ENCODE results near the gene ZNF536. TPM values are rescaled to one million over a fixed set of nuclear protein-coding genes. Genes with fewer than 3 reads are reported as not detected.

The ZNF536 gene
- total and polyA plus RNA-seq, 2 of the 13 experiments (the other 11 are each of a cell fraction or from before 2014, with no cell fraction given) = not detected

DNA sequence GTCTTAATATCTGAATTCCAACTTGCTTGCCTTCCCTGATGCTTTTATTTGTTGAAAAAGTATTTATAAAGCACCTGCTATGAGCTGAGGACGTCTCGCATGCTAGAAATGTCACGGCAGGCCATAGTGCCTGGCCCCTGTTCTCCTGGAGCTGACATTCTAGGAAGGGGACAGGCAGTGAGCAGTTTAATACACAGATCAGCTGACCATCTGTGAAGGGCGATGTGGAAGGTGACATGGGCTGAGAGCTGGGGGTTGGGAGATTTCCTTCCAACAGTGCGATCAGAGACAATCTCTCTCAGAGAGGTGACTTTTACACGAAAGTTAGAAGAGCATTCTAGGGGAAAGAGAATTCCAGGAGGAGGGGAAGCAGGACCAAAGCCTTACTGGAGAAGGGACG lies 153.2 kb downstream of the ZNF536 start:
- no TSS peak for BruUV-seq (replicated peaks)
- Histone ChIP-seq H2AFZ (ENCODE audit: low read length) (no peak overlapping the region), H3K27me3 (ENCODE audit: control insufficient read depth in 1 of 2, insufficient read depth in 2 of 2, low read length in 2 of 2) (peaks cover 0 to 3% of the 10 kb centered on the region in 2 experiments; a peak in 4 of 5 replicates), H3K4me2 (ENCODE audit: low read depth, low read length) (no peak overlapping the region), H4K20me1 (ENCODE audit: insufficient read depth, low read length) (no peaks in the 10 kb centered on the region), H3K4me1 (ENCODE audit: insufficient read depth, low read length) (no peaks in the 10 kb centered on the region), H3K9me3 (ENCODE audit: low read length) (no peaks in the 10 kb centered on the region), H3K36me3 (replicated peaks in 1 of 2; ENCODE audit: control insufficient read depth in 1 of 2, insufficient read depth in 2 of 2, low read length in 2 of 2) (no peaks in the 10 kb centered on the region), H3K4me3 (replicated peaks in 1 of 3; ENCODE audit: insufficient read depth in 1 of 3, low read depth in 2 of 3, low read length in 3 of 3) (no peak overlapping the region), H3K79me2 (ENCODE audit: insufficient read depth, low read length) (no peaks in the 10 kb centered on the region), H3K27ac (ENCODE audit: extremely low read length, insufficient read depth, low read length) (no peak overlapping the region), H3K9ac (ENCODE audit: insufficient read depth, low read depth, low read length) (no peak overlapping the region)
- WGBS (ENCODE audit: low lambda C conversion rate) = 1% methylated on average over 7 of the region's 7 CpGs
- TF ChIP-seq SUZ12 (IDR thresholded peaks at IDR 0.05; ENCODE audit: low read depth, low read length) (no peak), HNF4A (CRISPR knock-in tag; IDR thresholded peaks at IDR 0.05) (no peak), ZFYVE20 (CRISPR knock-in tag; IDR thresholded peaks at IDR 0.05; ENCODE audit: borderline replicate concordance, low read depth) (no peak), ATF7 (IDR thresholded peaks at IDR 0.05) (no peak), ATF7 (CRISPR knock-in tag; IDR thresholded peaks at IDR 0.05) (no peak), SMAD9 (CRISPR knock-in tag; IDR thresholded peaks at IDR 0.05) (no peak), ATM (IDR thresholded peaks at IDR 0.05; ENCODE audit: borderline replicate concordance) (no peak), REL (CRISPR knock-in tag; conservative IDR thresholded peaks at IDR 0.05) (no peak), ZNF460 (CRISPR knock-in tag; IDR thresholded peaks at IDR 0.05; ENCODE audit: borderline replicate concordance) (no peak), SMAD1 (CRISPR knock-in tag; IDR thresholded peaks at IDR 0.05; ENCODE audit: borderline replicate concordance, low read depth) (no peak), ZFP36L1 (CRISPR knock-in tag; IDR thresholded peaks at IDR 0.05) (no peak), RFX1 (IDR thresholded peaks at IDR 0.05) (no peak), ZNF777 (CRISPR knock-in tag; IDR thresholded peaks at IDR 0.05) (no peak), XBP1 (CRISPR knock-in tag; IDR thresholded peaks at IDR 0.05) (no peak)
- DNase-seq (ENCODE audit: low spot score) (no peak), ATAC-seq (no peak), FAIRE-seq (no peak)
- intact Hi-C loops (cut with micrococcal nuclease; ENCODE audit: unreplicated experiment) = no loop called here
- in situ Hi-C loops (cut with HindIII; ENCODE audit: extremely low pct_ligation_motif_present, low pct_unique_long_range_greater_than_20kb) = no loop called here
- ChIA-PET POLR2A (no interaction called here), CTCF (ENCODE audit: low intra/inter-chr PET ratio, low total read pairs) (no interaction called here)
